ENCODE results near the gene REST. TPM values are rescaled to one million over a fixed set of nuclear protein-coding genes. Genes with fewer than 3 reads are reported as not detected.

The REST gene
- total and polyA plus RNA-seq, 9 of the 15 experiments (the other 6 are each of a cell fraction or from before 2014, with no cell fraction given) = 2.9 to 24.0 (median 19.2) TPM

DNA sequence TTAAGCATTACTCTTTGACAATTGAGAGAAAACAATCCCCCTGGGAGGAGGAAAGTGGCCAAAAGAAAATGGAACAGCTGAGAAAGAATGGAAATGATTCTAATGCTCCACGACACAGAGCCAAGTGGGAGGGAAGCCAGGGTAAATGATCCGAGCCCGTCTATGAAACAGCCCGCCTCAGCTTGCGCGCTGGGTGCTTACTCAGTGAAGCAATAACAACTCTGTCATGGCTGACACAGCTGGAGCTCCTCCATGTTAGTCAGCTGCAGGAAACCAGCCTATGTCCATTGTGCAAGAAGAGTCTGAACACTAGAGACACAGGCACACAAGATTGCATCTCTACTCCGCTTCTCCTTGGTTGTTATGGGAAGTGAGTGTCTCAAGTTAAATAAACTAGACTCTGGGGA lies 50.4 kb downstream of the REST start (continued):
- TF ChIP-seq MXD1 (CRISPR knock-in tag; IDR thresholded peaks at IDR 0.05; ENCODE audit: borderline replicate concordance, poor library complexity, severe bottlenecking) (no peak), SNRNP70 (optimal IDR thresholded peaks at IDR 0.05; ENCODE audit: low read depth, low read length) (no peak), EP400 (IDR thresholded peaks at IDR 0.05) (no peak), HDAC6 (IDR thresholded peaks at IDR 0.05; ENCODE audit: low read depth, low read length) (no peak), DEAF1 (CRISPR knock-in tag; IDR thresholded peaks at IDR 0.05) (no peak), SAP30 (IDR thresholded peaks at IDR 0.05; ENCODE audit: borderline replicate concordance, insufficient read depth, low read depth, low read length, poor library complexity, severe bottlenecking) (no peak), PATZ1 (CRISPR knock-in tag; IDR thresholded peaks at IDR 0.05; ENCODE audit: borderline replicate concordance) (no peak), ZNF696 (CRISPR knock-in tag; conservative IDR thresholded peaks at IDR 0.05) (no peak), BCL6 (CRISPR knock-in tag; IDR thresholded peaks at IDR 0.05) (peak; percentile 57; the same call in 1 of the 2 replicates), BACH1 (tag; IDR thresholded peaks at IDR 0.05) (peak; percentile 66; the same call in 1 of the 2 replicates), HEY1 (CRISPR knock-in tag; IDR thresholded peaks at IDR 0.05; ENCODE audit: borderline replicate concordance) (no peak), ZNF507 (tag; conservative IDR thresholded peaks at IDR 0.05) (no peak), PHF21A (IDR thresholded peaks at IDR 0.05; ENCODE audit: borderline replicate concordance, low read depth) (no peak)
- TF ChIP-seq, protein P1, sequence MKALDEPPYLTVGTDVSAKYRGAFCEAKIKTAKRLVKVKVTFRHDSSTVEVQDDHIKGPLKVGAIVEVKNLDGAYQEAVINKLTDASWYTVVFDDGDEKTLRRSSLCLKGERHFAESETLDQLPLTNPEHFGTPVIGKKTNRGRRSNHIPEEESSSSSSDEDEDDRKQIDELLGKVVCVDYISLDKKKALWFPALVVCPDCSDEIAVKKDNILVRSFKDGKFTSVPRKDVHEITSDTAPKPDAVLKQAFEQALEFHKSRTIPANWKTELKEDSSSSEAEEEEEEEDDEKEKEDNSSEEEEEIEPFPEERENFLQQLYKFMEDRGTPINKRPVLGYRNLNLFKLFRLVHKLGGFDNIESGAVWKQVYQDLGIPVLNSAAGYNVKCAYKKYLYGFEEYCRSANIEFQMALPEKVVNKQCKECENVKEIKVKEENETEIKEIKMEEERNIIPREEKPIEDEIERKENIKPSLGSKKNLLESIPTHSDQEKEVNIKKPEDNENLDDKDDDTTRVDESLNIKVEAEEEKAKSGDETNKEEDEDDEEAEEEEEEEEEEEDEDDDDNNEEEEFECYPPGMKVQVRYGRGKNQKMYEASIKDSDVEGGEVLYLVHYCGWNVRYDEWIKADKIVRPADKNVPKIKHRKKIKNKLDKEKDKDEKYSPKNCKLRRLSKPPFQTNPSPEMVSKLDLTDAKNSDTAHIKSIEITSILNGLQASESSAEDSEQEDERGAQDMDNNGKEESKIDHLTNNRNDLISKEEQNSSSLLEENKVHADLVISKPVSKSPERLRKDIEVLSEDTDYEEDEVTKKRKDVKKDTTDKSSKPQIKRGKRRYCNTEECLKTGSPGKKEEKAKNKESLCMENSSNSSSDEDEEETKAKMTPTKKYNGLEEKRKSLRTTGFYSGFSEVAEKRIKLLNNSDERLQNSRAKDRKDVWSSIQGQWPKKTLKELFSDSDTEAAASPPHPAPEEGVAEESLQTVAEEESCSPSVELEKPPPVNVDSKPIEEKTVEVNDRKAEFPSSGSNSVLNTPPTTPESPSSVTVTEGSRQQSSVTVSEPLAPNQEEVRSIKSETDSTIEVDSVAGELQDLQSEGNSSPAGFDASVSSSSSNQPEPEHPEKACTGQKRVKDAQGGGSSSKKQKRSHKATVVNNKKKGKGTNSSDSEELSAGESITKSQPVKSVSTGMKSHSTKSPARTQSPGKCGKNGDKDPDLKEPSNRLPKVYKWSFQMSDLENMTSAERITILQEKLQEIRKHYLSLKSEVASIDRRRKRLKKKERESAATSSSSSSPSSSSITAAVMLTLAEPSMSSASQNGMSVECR (CRISPR knock-in tag; IDR thresholded peaks at IDR 0.05) = no peak
- TF ChIP-seq, protein P2, sequence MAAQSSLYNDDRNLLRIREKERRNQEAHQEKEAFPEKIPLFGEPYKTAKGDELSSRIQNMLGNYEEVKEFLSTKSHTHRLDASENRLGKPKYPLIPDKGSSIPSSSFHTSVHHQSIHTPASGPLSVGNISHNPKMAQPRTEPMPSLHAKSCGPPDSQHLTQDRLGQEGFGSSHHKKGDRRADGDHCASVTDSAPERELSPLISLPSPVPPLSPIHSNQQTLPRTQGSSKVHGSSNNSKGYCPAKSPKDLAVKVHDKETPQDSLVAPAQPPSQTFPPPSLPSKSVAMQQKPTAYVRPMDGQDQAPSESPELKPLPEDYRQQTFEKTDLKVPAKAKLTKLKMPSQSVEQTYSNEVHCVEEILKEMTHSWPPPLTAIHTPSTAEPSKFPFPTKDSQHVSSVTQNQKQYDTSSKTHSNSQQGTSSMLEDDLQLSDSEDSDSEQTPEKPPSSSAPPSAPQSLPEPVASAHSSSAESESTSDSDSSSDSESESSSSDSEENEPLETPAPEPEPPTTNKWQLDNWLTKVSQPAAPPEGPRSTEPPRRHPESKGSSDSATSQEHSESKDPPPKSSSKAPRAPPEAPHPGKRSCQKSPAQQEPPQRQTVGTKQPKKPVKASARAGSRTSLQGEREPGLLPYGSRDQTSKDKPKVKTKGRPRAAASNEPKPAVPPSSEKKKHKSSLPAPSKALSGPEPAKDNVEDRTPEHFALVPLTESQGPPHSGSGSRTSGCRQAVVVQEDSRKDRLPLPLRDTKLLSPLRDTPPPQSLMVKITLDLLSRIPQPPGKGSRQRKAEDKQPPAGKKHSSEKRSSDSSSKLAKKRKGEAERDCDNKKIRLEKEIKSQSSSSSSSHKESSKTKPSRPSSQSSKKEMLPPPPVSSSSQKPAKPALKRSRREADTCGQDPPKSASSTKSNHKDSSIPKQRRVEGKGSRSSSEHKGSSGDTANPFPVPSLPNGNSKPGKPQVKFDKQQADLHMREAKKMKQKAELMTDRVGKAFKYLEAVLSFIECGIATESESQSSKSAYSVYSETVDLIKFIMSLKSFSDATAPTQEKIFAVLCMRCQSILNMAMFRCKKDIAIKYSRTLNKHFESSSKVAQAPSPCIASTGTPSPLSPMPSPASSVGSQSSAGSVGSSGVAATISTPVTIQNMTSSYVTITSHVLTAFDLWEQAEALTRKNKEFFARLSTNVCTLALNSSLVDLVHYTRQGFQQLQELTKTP (IDR thresholded peaks at IDR 0.05; ENCODE audit: low read depth in 1 of 2, partially characterized antibody in 2 of 2) = no peak

Data from K562 (cell line).